Measurements from ENCODE around the gene RPA3.

DNA sequence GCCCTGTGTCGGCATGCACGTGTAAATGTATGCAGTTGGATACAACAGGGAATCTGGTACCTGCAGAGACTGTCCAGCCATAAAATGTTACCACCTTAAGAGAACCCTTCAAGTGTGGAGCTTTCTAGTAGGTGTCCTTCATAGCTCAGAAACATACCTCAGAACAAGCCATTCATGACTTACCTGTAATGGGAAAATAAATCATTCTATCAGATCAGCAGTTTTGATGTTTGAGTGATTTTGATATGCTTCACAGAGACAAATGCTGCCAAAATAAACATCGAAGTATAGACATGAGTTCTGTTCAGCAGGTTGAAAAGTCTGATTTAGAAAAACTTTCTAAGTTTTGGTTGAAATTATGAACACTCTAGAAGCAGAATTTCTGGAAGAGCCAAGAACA is 111.4 kb downstream of the RPA3 start:
- TF ChIP-seq ZNF274 (IDR thresholded peaks at IDR 0.05; ENCODE audit: low read depth, low read length) = no peak
- no peak for TF ChIP-seq YY1 (IDR thresholded peaks at IDR 0.05; ENCODE audit: insufficient read depth, insufficient read length)
